ENCODE measurements around the gene PCNX2.
"Not testable (repeated sequence)": the region's sequence is repeated elsewhere in the genome, so short reads cannot be mapped to it uniquely, and the experiment has no call there.

Gene PCNX2

DNA sequence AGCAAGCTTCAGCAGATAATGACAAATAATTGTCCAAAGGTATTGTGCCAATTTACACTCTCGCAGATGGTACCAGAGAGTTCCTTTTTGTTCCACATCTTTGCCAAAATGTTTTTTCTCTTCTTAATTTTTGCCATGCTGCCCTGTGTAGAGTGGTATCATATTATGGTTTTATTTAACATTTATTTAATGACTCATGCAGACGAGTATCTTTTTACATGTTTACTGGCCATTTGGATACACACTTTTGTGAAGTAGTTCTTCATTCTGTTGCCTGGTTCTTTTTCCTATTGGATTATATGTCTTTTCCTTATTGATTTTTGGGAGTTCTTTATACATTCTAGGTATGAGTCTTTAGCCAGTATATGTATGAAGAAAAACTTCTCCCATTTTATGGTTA, 151.1 kb downstream of the PCNX2 start:
- Mint-ChIP-seq H3K27ac (no peak overlapping the region), H3K4me3 (no peak overlapping the region), H3K9me3 (ENCODE audit: low read depth) (no peaks in the 10 kb centered on the region), H3K4me1 (ENCODE audit: low read depth) (no peaks in the 10 kb centered on the region), H3K27me3 (no peaks in the 10 kb centered on the region), H3K36me3 (peaks cover 25% of the 10 kb centered on the region)

GRCh38 chr1:233143241-233143640, 152.3 kb downstream of the PCNX2 start:
- no peak overlapping the region for H3K4me3 Mint-ChIP-seq
- no peaks in the 10 kb centered on the region for H3K4me1 Mint-ChIP-seq (ENCODE audit: low read depth)
- no peaks in the 10 kb centered on the region for H3K27me3 Mint-ChIP-seq
- H3K36me3 Mint-ChIP-seq = peaks cover 28% of the 10 kb centered on the region
- H3K27ac Mint-ChIP-seq = no peak overlapping the region
- H3K9me3 Mint-ChIP-seq (ENCODE audit: low read depth) = no peaks in the 10 kb centered on the region

- Mint-ChIP-seq H3K27ac (no peak overlapping the region), H3K27me3 (no peaks in the 10 kb centered on the region), H3K36me3 (peaks cover 22% of the 10 kb centered on the region), H3K4me3 (no peak overlapping the region), H3K9me3 (ENCODE audit: low read depth) (no peaks in the 10 kb centered on the region), H3K4me1 (ENCODE audit: low read depth) (no peaks in the 10 kb centered on the region)
Measured at GRCh38 chr1:233140974-233141373, 154.6 kb downstream of the PCNX2 start.

DNA sequence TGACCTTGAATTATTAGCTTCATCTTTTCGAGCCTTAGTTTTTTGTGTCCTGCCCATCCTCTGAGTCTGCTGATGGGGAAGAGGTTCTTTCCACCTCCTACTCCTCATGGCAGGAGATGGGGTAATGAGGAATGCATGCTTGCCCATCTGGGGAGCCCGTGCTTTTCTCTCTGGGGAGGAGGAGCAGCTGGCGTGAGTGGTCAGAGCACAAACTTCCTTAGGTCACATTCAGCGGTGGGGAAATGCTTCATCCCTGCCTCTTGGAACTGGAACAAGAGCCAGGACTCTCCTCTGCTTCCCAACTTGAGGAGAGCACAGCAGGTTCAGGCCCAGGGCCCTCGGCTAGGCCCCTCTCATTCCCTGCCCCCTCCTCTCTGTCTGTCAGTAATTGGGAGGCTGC, 155.0 kb downstream of the PCNX2 start:
- H3K4me3 Mint-ChIP-seq = no peak overlapping the region
- H3K4me1 Mint-ChIP-seq (ENCODE audit: low read depth) = no peaks in the 10 kb centered on the region
- no peaks in the 10 kb centered on the region for H3K9me3 Mint-ChIP-seq (ENCODE audit: low read depth)
- no peaks in the 10 kb centered on the region for H3K27me3 Mint-ChIP-seq
- peaks cover 27% of the 10 kb centered on the region for H3K36me3 Mint-ChIP-seq
- no peak overlapping the region for H3K27ac Mint-ChIP-seq

DNA sequence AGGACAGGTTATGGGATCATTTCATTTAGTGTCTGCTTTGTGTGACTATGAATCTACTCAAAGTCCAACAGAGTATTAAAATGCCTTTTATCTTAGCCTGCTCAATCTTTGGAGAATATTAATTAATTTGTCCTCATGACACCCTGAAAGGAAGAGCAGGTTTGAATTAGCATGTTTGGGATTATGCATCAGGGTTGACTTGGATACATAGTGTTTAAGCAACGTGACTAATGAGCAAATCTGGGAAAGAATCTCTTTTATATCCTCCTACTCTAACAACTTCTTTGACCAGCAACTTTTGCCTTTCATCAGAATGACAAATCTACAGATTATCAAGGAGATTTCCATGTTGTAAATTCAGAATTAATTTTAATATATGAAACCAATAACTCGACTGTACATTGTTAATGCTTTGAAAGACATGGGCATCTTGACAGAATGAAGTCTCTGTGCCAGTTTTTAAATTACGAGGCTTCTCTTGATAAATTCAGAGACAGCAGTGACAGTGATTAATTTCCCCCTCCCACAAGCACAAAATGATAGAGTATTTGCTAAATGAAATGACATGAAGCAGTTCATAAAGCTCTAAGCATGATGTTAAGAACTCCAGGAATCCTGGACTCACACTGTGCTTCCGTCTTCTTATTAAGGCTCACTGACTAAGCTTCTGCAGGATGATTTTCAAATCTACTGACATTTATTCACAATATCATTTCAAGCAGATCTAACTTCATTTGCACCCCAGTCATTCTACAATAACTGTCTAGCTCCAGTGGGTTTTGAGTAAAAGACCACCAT, 156.5 kb downstream of the PCNX2 start:
- Mint-ChIP-seq H3K9me3 (ENCODE audit: low read depth) (no peaks in the 10 kb centered on the region), H3K27ac (no peak overlapping the region), H3K27me3 (no peaks in the 10 kb centered on the region), H3K4me1 (ENCODE audit: low read depth) (no peaks in the 10 kb centered on the region), H3K4me3 (no peak overlapping the region), H3K36me3 (peaks cover 27% of the 10 kb centered on the region)

DNA sequence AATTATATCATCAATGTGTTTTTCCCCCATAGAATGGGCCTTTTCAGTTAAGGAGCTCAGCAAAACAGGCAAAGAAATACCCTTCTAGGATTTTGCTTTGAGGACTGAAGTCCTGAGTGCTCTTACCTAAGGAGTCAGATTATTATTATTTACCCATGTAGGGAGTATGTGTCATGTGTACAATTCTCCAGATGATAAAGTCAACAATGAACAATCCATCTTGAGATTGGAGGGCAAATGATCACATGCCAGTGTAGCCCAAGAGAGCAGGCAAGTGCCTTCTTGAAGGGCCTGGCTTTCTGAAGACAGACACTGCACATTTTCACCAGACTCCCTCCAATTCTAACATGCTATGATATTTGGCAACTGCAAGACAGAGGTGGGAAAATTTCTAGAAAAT, 159.7 kb downstream of the PCNX2 start:
- Mint-ChIP-seq H3K4me3 (no peak overlapping the region), H3K4me1 (ENCODE audit: low read depth) (no peaks in the 10 kb centered on the region), H3K36me3 (peaks cover 33% of the 10 kb centered on the region), H3K9me3 (ENCODE audit: low read depth) (no peaks in the 10 kb centered on the region), H3K27me3 (no peaks in the 10 kb centered on the region), H3K27ac (no peak overlapping the region)

DNA sequence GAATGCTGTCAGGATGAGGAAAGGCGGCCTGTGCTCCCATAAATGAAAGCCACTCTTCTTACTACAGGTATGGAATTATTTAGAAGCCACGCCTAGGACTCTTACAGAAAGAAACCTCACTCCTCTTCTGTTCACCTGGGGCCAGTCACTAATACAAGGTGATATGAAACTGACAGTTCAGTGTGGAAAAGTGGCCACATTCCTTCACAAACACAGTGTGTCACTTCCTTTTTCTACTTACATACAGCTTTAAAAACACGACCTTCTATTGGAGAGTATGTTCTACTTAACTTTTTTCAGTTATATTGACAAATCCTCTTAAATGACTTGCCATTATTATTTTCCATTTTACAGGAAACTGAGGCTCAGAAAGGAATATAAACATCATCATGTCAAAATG, 163.1 kb downstream of the PCNX2 start:
- Mint-ChIP-seq H3K27ac (no peak overlapping the region), H3K4me1 (ENCODE audit: low read depth) (no peaks in the 10 kb centered on the region), H3K4me3 (no peak overlapping the region), H3K36me3 (peaks cover 36% of the 10 kb centered on the region), H3K9me3 (ENCODE audit: low read depth) (no peaks in the 10 kb centered on the region), H3K27me3 (no peaks in the 10 kb centered on the region)

- not testable (repeated sequence) for H3K27me3 Mint-ChIP-seq; H3K27ac Mint-ChIP-seq; H3K4me3 Mint-ChIP-seq; H3K9me3 Mint-ChIP-seq (ENCODE audit: low read depth); H3K4me1 Mint-ChIP-seq (ENCODE audit: low read depth)
- peaks cover 43% of the 10 kb centered on the region for H3K36me3 Mint-ChIP-seq
Measured at GRCh38 chr1:233129031-233129430, 166.5 kb downstream of the PCNX2 start.

DNA sequence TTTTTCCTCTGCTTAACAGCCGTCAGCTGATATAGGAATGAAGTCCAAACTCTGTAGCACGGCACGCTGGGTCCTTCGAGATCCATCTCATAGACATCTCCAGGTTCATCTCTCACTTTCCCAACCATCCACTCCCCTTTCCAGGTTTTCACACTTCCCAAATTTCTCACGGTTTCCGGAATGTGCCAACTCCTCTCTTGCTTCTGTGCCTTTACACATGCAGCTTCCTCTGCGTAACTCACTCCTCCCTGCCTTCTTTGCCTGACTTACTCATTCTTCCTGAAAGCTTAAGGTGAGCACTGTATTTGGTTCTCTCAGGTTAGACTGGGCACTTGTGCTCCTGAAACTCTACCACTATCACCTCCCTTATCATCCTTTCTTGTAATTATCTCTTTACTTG, 168.4 kb downstream of the PCNX2 start:
- Mint-ChIP-seq H3K9me3 (ENCODE audit: low read depth) (peaks cover 3% of the 10 kb centered on the region), H3K4me1 (ENCODE audit: low read depth) (no peaks in the 10 kb centered on the region), H3K27ac (no peak overlapping the region), H3K27me3 (no peaks in the 10 kb centered on the region), H3K4me3 (no peak overlapping the region), H3K36me3 (peaks cover 33% of the 10 kb centered on the region)

DNA sequence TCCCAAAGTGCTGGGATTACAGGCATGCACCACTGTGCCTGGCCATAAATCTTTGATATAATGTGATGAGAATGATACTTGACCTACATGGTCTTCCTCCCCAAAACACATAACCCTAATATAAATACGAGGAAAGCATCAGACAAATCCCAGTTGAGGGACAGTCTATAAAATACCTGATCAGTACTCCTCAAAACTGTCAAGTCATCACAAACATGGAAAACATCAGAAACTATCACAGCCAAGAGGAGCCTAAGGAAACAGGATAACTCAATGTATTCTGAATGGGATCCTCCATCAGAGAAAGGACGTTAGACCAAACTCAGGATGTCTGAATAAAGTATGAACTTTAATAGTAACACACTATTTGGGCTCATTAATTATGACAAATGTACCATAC, 172.7 kb downstream of the PCNX2 start:
- no peak overlapping the region for H3K4me3 Mint-ChIP-seq
- H3K36me3 Mint-ChIP-seq = peaks cover 41% of the 10 kb centered on the region
- no peak overlapping the region for H3K27ac Mint-ChIP-seq
- H3K4me1 Mint-ChIP-seq (ENCODE audit: low read depth) = no peaks in the 10 kb centered on the region
- H3K9me3 Mint-ChIP-seq (ENCODE audit: low read depth) = peaks cover 3% of the 10 kb centered on the region
- H3K27me3 Mint-ChIP-seq = no peaks in the 10 kb centered on the region

- no peaks in the 10 kb centered on the region for H3K27me3 Mint-ChIP-seq
- no peak overlapping the region for H3K4me3 Mint-ChIP-seq
- peaks cover 3% of the 10 kb centered on the region for H3K9me3 Mint-ChIP-seq (ENCODE audit: low read depth)
- H3K27ac Mint-ChIP-seq = no peak overlapping the region
- no peaks in the 10 kb centered on the region for H3K4me1 Mint-ChIP-seq (ENCODE audit: low read depth)
- peaks cover 36% of the 10 kb centered on the region for H3K36me3 Mint-ChIP-seq
Measured at GRCh38 chr1:233121947-233122559, 173.5 kb downstream of the PCNX2 start.

- H3K27me3 Mint-ChIP-seq = no peaks in the 10 kb centered on the region
- H3K4me1 Mint-ChIP-seq (ENCODE audit: low read depth) = peaks cover 14% of the 10 kb centered on the region
- no peaks in the 10 kb centered on the region for H3K9me3 Mint-ChIP-seq (ENCODE audit: low read depth)
- H3K36me3 Mint-ChIP-seq = peaks cover 33% of the 10 kb centered on the region
- no peak overlapping the region for H3K27ac Mint-ChIP-seq
- H3K4me3 Mint-ChIP-seq = no peak overlapping the region
Measured at GRCh38 chr1:233114860-233115259, 180.7 kb downstream of the PCNX2 start.

DNA sequence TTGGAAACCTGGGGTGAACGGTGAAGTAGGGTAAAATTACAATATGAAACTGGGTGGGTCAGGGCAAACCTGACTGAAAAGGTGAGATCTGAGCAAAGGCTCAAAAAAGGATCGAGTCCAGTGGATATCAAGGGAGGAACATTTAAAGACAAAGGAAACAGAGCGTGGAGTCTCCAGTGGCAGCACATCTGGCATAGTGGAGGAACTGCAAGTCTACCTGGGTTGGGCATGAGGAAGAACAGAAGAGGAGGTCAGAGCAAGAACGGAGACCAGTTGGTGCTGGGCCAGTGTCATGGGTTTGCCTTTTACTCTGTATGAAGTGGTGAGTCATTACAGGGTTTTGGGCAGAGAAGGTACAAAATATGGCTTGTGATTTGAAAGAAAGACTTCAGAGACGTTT, 181.4 kb downstream of the PCNX2 start:
- Mint-ChIP-seq H3K27ac (no peak overlapping the region), H3K36me3 (peaks cover 36% of the 10 kb centered on the region), H3K4me3 (no peak overlapping the region), H3K4me1 (ENCODE audit: low read depth) (peaks cover 14% of the 10 kb centered on the region), H3K27me3 (no peaks in the 10 kb centered on the region), H3K9me3 (ENCODE audit: low read depth) (no peaks in the 10 kb centered on the region)

- Mint-ChIP-seq H3K4me3 (no peak overlapping the region), H3K27ac (no peak overlapping the region), H3K9me3 (ENCODE audit: low read depth) (no peaks in the 10 kb centered on the region), H3K36me3 (peaks cover 36% of the 10 kb centered on the region), H3K27me3 (no peaks in the 10 kb centered on the region), H3K4me1 (ENCODE audit: low read depth) (peaks cover 14% of the 10 kb centered on the region)
Measured at GRCh38 chr1:233113009-233113879, 182.3 kb downstream of the PCNX2 start.

Measured in activated naive CD8-positive, alpha-beta T cell (primary cell).